ENCODE measurements around the gene KCTD7.
"Not testable (repeated sequence)": the region's sequence is repeated elsewhere in the genome, so short reads cannot be mapped to it uniquely, and the experiment has no call there.

- not testable (repeated sequence) for TF ChIP-seq CTCF (conservative IDR thresholded peaks at IDR 0.05 in 1 of 2, IDR thresholded peaks at IDR 0.05 in 1 of 2; ENCODE audit: low read depth in 1 of 2, low read length in 2 of 2); EZH2 (IDR thresholded peaks at IDR 0.05; ENCODE audit: low read length, missing control alignments)
These were observed 54.6 kb downstream of the KCTD7 start for GRCh38 chr7:66683094-66683769.
